KMS-11 (cell line): ENCODE measurements around the gene CTDNEP1.

ENCODE experiments used
- H2AFZ ChIP-seq: fragments of 200-600 bp; sonication (generic); 2 replicates; pipeline ENCODE4 v1.6.1; 2016; ENCODE audit warnings: antibody characterized with exemption, mixed run types, low read depth
- H3K27ac ChIP-seq: fragments of 200-600 bp; sonication (generic); 2 replicates; pipeline ENCODE4 v1.6.1; 2016; ENCODE audit warnings: mild to moderate bottlenecking, mixed run types
- H3K27me3 ChIP-seq: fragments of 200-600 bp; sonication (generic); 2 replicates; pipeline ENCODE4 v1.6.1; 2017; ENCODE audit warnings: mild to moderate bottlenecking, low read depth, mixed run types, moderate library complexity; ENCODE audit not compliant: insufficient read depth
- H3K36me3 ChIP-seq: fragments of 200-600 bp; sonication (generic); 2 replicates; pipeline ENCODE4 v1.6.1; 2017; ENCODE audit warnings: mild to moderate bottlenecking, mixed run types; ENCODE audit not compliant: insufficient read depth
- H3K4me1 ChIP-seq: fragments of 200-600 bp; sonication (generic); 2 replicates; pipeline ENCODE4 v1.6.1; 2016; ENCODE audit warnings: mild to moderate bottlenecking, low read depth, mixed run types; ENCODE audit not compliant: poor library complexity, severe bottlenecking
- H3K4me2 ChIP-seq: fragments of 200-600 bp; sonication (generic); 2 replicates; pipeline ENCODE4 v1.7.0; 2016; ENCODE audit warnings: mild to moderate bottlenecking, mixed run types
- H3K4me3 ChIP-seq: fragments of 200-600 bp; sonication (generic); IDR thresholded peaks from 2 replicates; pipeline ENCODE4 v1.6.1; 2017; ENCODE audit warnings: low read depth, low read length, mixed read lengths; ENCODE audit not compliant: insufficient read depth
- H3K79me2 ChIP-seq: fragments of 200-600 bp; sonication (generic); 2 replicates; pipeline ENCODE4 v1.6.1; 2016; ENCODE audit warnings: low read depth, mixed run types; ENCODE audit not compliant: insufficient read depth
- H3K9ac ChIP-seq: fragments of 200-600 bp; sonication (generic); 2 replicates; pipeline ENCODE4 v1.6.1; 2016; ENCODE audit warnings: mild to moderate bottlenecking, mixed run types
- H4K20me1 ChIP-seq: fragments of 200-600 bp; sonication (generic); 2 replicates; pipeline ENCODE4 v1.6.1; 2016; ENCODE audit warnings: mild to moderate bottlenecking, mixed run types; ENCODE audit not compliant: insufficient read depth
- TF ChIP-seq, protein P1 (sequence below): fragments of 200-600 bp; sonication (generic); conservative IDR thresholded peaks from 2 replicates; pipeline ENCODE4 v1.6.1; 2017; ENCODE audit warnings: low read depth, mild to moderate bottlenecking, antibody characterized with exemption, low read length, moderate library complexity, mixed read lengths

CTDNEP1 gene

DNA sequence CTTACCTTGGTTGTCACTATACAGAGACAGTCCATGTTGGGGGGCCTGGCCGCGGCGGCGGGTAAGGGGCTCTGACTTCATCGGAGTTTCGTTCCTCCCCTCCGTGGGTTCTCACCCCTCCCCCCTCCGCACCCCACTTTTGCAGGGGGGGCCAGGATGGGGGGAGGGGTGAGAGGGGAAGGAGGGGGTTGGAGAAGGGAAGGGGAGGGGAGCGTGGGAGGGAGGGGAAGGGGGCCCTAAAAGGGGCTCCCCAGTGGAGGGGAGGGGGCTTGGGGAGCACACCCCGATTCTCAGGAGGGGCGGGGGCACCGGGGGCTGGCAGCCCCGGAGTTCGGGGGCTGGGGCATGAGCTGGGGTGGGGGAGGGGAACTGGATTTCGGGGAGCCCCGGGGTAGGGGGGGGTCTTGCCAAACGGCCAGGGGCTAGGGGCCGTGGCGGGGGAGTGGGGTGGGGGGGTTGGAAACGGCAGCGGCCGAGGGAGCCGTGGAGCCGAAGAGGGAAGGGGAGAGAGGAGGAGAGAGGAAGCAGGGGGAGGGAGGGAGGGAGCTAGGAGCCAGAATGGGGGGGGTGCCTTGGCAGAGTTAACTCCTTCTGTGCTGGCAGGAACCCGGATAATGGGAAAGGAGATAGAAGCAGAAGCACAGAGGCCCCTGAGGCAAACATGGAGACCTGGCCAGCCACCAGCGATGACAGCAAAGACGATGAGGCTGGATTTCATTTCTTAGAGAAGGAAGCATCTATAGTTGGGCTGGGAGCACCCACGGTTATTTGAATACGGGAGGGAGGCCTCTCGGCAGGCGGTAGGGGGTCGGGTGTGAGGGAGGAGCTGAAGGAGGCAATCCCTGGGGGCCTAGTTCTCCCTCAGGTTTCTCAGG lies 34.2 kb downstream of the CTDNEP1 start:
- Histone ChIP-seq H4K20me1 (no peaks in the 10 kb centered on the region), H3K79me2 (no peaks in the 10 kb centered on the region), H3K27me3 (no peaks in the 10 kb centered on the region), H3K4me2 (no peak overlapping the region), H3K4me1 (no peaks in the 10 kb centered on the region), H3K27ac (no peak overlapping the region), H3K4me3 (no peak overlapping the region), H2AFZ (no peak overlapping the region), H3K36me3 (no peaks in the 10 kb centered on the region), H3K9ac (no peak overlapping the region)
- TF ChIP-seq, protein P1, sequence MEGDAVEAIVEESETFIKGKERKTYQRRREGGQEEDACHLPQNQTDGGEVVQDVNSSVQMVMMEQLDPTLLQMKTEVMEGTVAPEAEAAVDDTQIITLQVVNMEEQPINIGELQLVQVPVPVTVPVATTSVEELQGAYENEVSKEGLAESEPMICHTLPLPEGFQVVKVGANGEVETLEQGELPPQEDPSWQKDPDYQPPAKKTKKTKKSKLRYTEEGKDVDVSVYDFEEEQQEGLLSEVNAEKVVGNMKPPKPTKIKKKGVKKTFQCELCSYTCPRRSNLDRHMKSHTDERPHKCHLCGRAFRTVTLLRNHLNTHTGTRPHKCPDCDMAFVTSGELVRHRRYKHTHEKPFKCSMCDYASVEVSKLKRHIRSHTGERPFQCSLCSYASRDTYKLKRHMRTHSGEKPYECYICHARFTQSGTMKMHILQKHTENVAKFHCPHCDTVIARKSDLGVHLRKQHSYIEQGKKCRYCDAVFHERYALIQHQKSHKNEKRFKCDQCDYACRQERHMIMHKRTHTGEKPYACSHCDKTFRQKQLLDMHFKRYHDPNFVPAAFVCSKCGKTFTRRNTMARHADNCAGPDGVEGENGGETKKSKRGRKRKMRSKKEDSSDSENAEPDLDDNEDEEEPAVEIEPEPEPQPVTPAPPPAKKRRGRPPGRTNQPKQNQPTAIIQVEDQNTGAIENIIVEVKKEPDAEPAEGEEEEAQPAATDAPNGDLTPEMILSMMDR = no peak

DNA sequence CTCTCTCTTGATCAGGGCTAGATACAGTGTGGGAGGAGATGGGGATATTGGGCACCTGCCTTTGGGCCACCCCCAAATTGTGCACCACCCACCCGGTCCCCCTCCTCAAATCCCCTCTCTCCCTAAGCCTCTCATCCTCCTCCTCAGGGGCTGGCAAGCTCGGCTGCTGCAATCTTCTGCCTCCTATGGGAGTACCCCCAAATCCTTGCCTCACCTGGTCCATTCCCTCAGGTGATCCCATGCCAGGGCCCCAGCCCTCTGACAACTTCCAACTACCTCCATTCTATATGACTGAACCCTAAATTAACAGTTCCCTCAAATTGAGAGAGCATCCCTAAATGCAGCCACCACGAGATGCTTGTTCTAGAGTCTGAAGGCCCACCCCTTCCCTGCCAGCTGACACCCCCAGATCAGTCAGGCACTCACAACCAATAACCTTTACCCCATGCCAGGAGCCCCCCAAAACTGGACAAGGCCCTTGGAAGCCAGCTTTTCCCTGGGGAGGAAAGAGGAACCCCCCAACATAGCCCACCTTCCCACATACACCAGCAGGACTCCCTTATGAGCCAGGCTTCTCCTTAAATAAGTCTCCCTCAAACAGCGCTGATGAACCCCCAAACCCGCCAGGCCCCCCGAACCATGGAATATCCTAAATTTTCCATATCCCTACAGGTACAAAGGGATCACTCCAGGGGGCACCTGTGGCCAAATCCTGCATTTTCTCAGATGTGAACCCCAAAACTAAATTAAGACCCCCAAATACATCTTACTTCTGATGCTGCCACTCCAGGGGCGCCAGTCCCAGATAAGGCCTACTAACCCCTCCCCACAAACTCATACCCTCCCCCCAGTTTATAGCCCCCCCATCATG lies 35.1 kb downstream of the CTDNEP1 start:
- TF ChIP-seq, protein P1 = no peak
- H4K20me1 ChIP-seq = no peaks in the 10 kb centered on the region
- H3K4me1 ChIP-seq = no peaks in the 10 kb centered on the region
- no peak overlapping the region for H2AFZ ChIP-seq
- H3K4me3 ChIP-seq = no peak overlapping the region
- no peak overlapping the region for H3K27ac ChIP-seq
- H3K9ac ChIP-seq = no peak overlapping the region
- H3K27me3 ChIP-seq = no peaks in the 10 kb centered on the region
- H3K36me3 ChIP-seq = no peaks in the 10 kb centered on the region
- H3K4me2 ChIP-seq = no peak overlapping the region
- no peaks in the 10 kb centered on the region for H3K79me2 ChIP-seq

DNA sequence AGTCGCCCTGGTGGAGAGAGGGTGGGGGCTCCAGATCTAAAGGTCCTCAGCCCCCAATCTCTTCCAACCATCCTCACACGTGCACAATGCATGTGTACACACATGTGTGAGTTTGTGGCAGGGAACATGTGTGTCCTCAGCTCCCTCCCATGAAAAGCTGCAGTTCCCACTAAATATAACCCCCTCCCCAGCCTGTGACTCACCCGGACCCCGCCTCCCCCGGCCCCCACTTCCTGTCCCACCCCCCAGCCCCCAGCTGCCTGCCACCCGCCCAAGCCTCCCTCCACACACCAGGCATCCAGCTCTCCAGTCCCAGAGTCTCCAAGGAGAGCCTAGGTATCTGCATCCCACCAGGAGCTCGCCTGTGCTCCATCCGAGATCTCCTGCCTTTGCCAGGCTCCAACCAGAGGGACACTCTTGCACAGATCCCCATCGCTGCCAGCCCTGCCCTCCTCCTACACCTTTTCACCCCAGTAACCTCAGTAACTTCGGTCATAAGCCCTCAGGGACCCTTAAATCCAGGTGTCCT lies 35.8 kb downstream of the CTDNEP1 start:
- no peaks in the 10 kb centered on the region for H3K4me1 ChIP-seq
- H2AFZ ChIP-seq = no peak overlapping the region
- H3K4me3 ChIP-seq = no peak overlapping the region
- TF ChIP-seq, protein P1 = no peak
- no peaks in the 10 kb centered on the region for H3K36me3 ChIP-seq
- no peaks in the 10 kb centered on the region for H3K27me3 ChIP-seq
- no peak overlapping the region for H3K9ac ChIP-seq
- H3K4me2 ChIP-seq = no peak overlapping the region
- no peaks in the 10 kb centered on the region for H3K79me2 ChIP-seq
- H3K27ac ChIP-seq = no peak overlapping the region
- H4K20me1 ChIP-seq = no peaks in the 10 kb centered on the region

DNA sequence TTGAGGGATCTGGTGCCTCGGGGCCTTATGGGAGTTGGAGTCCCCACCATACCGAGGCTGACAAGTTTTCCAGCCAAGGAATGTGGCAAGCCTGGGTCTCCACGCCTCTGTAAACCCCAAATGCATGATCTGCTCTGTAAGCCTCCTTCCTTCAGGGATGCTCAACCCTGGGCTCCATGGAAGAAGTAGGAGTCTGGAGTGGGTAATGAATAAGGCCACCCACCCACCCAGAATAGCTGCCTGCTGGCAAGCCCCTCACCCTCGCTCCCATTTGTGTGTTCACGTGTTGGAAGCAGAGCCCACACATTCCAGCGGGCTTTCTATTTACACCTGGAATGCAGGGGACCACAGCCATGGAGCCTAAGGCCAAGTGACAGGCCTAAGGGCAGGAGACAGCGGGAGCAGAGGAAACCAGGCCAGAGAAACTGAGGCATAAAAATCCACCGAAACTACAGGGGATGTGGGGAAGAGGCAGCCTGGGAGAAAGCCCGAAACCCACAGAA lies 36.3 kb downstream of the CTDNEP1 start:
- Histone ChIP-seq H3K36me3 (no peaks in the 10 kb centered on the region), H3K4me3 (no peak overlapping the region), H3K9ac (no peak overlapping the region), H3K4me1 (no peaks in the 10 kb centered on the region), H3K79me2 (no peaks in the 10 kb centered on the region), H3K27ac (no peak overlapping the region), H4K20me1 (no peaks in the 10 kb centered on the region), H2AFZ (peak overlapping the region; percentile 14; the same call in 1 of the 2 replicates), H3K27me3 (no peaks in the 10 kb centered on the region), H3K4me2 (no peak overlapping the region)
- TF ChIP-seq, protein P1 = no peak
